Measurements from ENCODE around the gene EVC2. TPM values are rescaled to one million over a fixed set of nuclear protein-coding genes. Genes with fewer than 3 reads are reported as not detected.

Gene EVC2
- total RNA-seq, 1 experiment from 2014 or later = 7.8 TPM

DNA sequence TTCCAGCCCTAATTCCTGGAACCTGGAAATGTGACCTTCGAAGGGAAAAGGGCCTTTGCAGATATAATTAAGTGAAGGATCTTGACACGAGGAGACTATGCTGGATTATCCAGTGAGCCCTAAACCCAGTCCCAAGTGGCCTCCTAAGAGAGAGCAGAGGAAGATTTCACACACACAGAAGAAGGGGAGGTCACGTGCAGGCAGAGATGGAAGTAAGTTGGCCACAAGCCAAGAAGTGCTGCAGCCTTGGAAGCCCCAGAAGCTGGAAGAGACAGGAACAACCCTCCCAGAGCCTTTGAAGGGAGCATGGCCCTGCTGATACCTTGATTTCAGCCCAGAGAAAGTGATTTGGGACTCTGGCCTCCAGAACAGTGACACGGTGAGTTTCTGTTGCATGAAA lies 51.9 kb downstream of the EVC2 start:
- H3T11ph ChIP-seq (ENCODE audit: low read length) = no peak overlapping the region
- H3K4me1 Mint-ChIP-seq = no peaks in the 10 kb centered on the region
- no peaks in the 10 kb centered on the region for H3K9me3 ChIP-seq (ENCODE audit: control insufficient read depth, low read depth, low read length)
- no peaks in the 10 kb centered on the region for H3K27me3 ChIP-seq (ENCODE audit: insufficient read depth, low read length)
- H3K14ac ChIP-seq (ENCODE audit: insufficient read depth, low read length) = no peak overlapping the region
- H3K23me2 ChIP-seq (ENCODE audit: insufficient read length, low read depth, low read length, poor library complexity, severe bottlenecking) = no peaks in the 10 kb centered on the region
- TF ChIP-seq, protein P1, sequence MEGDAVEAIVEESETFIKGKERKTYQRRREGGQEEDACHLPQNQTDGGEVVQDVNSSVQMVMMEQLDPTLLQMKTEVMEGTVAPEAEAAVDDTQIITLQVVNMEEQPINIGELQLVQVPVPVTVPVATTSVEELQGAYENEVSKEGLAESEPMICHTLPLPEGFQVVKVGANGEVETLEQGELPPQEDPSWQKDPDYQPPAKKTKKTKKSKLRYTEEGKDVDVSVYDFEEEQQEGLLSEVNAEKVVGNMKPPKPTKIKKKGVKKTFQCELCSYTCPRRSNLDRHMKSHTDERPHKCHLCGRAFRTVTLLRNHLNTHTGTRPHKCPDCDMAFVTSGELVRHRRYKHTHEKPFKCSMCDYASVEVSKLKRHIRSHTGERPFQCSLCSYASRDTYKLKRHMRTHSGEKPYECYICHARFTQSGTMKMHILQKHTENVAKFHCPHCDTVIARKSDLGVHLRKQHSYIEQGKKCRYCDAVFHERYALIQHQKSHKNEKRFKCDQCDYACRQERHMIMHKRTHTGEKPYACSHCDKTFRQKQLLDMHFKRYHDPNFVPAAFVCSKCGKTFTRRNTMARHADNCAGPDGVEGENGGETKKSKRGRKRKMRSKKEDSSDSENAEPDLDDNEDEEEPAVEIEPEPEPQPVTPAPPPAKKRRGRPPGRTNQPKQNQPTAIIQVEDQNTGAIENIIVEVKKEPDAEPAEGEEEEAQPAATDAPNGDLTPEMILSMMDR (conservative IDR thresholded peaks at IDR 0.05) = no peak
- no peak overlapping the region for H3K4me3 Mint-ChIP-seq
- no peak overlapping the region for H4K8ac ChIP-seq (replicated peaks; ENCODE audit: insufficient read length, low read depth, low read length)
- no peak overlapping the region for H3K27ac Mint-ChIP-seq
- H3K79me2 ChIP-seq (ENCODE audit: insufficient read depth, low read length) = no peaks in the 10 kb centered on the region
- H2BK20ac ChIP-seq (ENCODE audit: low read depth, low read length, poor library complexity, severe bottlenecking) = no peak overlapping the region
- no peak overlapping the region for H3K9ac ChIP-seq (ENCODE audit: extremely low read depth, insufficient read length, low read length)
- H3K27ac ChIP-seq (ENCODE audit: insufficient read length, low read depth, low read length) = no peak overlapping the region
- no peak overlapping the region for H2BK12ac ChIP-seq (ENCODE audit: insufficient read length, low read depth, low read length)
- H3K4me1 ChIP-seq (ENCODE audit: insufficient read depth, low read length) = no peaks in the 10 kb centered on the region
- no peak overlapping the region for H2AK5ac ChIP-seq (ENCODE audit: insufficient read length, low read length)
- no peak overlapping the region for H3K56ac ChIP-seq (ENCODE audit: insufficient read length, low read depth, low read length)
- no peak overlapping the region for H3K4me2 ChIP-seq (ENCODE audit: insufficient read depth, insufficient read length, low read length)
- no peak overlapping the region for H3K4ac ChIP-seq (ENCODE audit: low read depth, low read length)
- H2BK5ac ChIP-seq (ENCODE audit: insufficient read length, low read length) = no peak overlapping the region
- no peaks in the 10 kb centered on the region for H3K79me1 ChIP-seq (ENCODE audit: insufficient read depth, low read depth, low read length, poor library complexity, severe bottlenecking)
- H3K23ac ChIP-seq (ENCODE audit: insufficient read length, low read depth, low read length) = no peak overlapping the region
- H3K36me3 Mint-ChIP-seq (ENCODE audit: insufficient read depth in 1 of 3, low read depth in 3 of 3) = peaks cover 1 to 33% (median 3%) of the 10 kb centered on the region in 3 experiments; a peak in 4 of 7 replicates
- H3K18ac ChIP-seq (ENCODE audit: insufficient read length, low read depth, low read length) = no peak overlapping the region
- no peak overlapping the region for H2BK15ac ChIP-seq (ENCODE audit: low read depth, low read length)
- no peak overlapping the region for H2AFZ ChIP-seq (ENCODE audit: low read length)
- WGBS (ENCODE audit: extremely low coverage, insufficient read length, low lambda C conversion rate) = no CpG with 5 or more reads among the region's 4 CpGs
- no peak overlapping the region for H2BK120ac ChIP-seq (ENCODE audit: low read depth, low read length, poor library complexity, severe bottlenecking)
- DNase-seq = no peak
- H4K5ac ChIP-seq (ENCODE audit: insufficient read length, low read depth, low read length) = no peak overlapping the region
- no peaks in the 10 kb centered on the region for H4K20me1 ChIP-seq (ENCODE audit: control insufficient read depth, insufficient read depth, insufficient read length)
- H4K91ac ChIP-seq (ENCODE audit: insufficient read length, low read depth, low read length) = no peak overlapping the region
- H3K9me3 Mint-ChIP-seq = 0 out of 5 replicates have a peak, but pooled peaks cover 0 to 2% of the 10 kb centered on the region in 2 experiments
- H3K27me3 Mint-ChIP-seq (ENCODE audit: low read depth) = no peaks in the 10 kb centered on the region
